HG03135 (cell line): ENCODE measurements around the gene MRPS10.

ENCODE experiments used
- ATAC-seq: cut with Tn5 transposase; IDR thresholded peaks from one replicate; pipeline ENCODE4 v1.9.1; 2021; ENCODE audit warnings: mild to moderate bottlenecking, moderate library complexity; ENCODE audit not compliant: unreplicated experiment

MRPS10 gene

GRCh38 chr6:42217519-42218367 lies at the start of gene MRPS10:
Gene MRPS10 (minus strand): TSS chr6:42217861. CDS start chr6:42217849, 12 bp downstream.
- peak; percentile 92 for ATAC-seq

GRCh38 chr6:42266538-42266937 lies 48.9 kb upstream of the MRPS10 start:
- no peak for ATAC-seq

- no peak for ATAC-seq
Observed at GRCh38 chr6:42264852-42265390, 47.3 kb upstream of the MRPS10 start.

GRCh38 chr6:42264162-42264851 lies 46.6 kb upstream of the MRPS10 start:
- no peak for ATAC-seq

- ATAC-seq = no peak
Observed at GRCh38 chr6:42263165-42263728, 45.6 kb upstream of the MRPS10 start.

- ATAC-seq = no peak
Observed at GRCh38 chr6:42260972-42261371, 43.3 kb upstream of the MRPS10 start.

- no peak for ATAC-seq
Observed at GRCh38 chr6:42260396-42260888, 42.8 kb upstream of the MRPS10 start.

- ATAC-seq = no peak
Observed at GRCh38 chr6:42259841-42260395, 42.3 kb upstream of the MRPS10 start.

- ATAC-seq = no peak
Observed at GRCh38 chr6:42259286-42259685, 41.6 kb upstream of the MRPS10 start.

GRCh38 chr6:42257614-42258013 lies 40.0 kb upstream of the MRPS10 start:
- ATAC-seq = no peak

GRCh38 chr6:42257063-42257462 lies 39.4 kb upstream of the MRPS10 start:
- no peak for ATAC-seq

- no peak for ATAC-seq
Observed at GRCh38 chr6:42255050-42255449, 37.4 kb upstream of the MRPS10 start.

GRCh38 chr6:42254505-42254904 lies 36.8 kb upstream of the MRPS10 start:
- ATAC-seq = no peak

GRCh38 chr6:42251911-42252637 lies 34.4 kb upstream of the MRPS10 start:
- ATAC-seq = no peak

GRCh38 chr6:42251500-42251899 lies 33.8 kb upstream of the MRPS10 start:
- no peak for ATAC-seq

GRCh38 chr6:42250274-42250931 lies 32.7 kb upstream of the MRPS10 start:
- ATAC-seq = no peak

GRCh38 chr6:42249279-42249678 lies 31.6 kb upstream of the MRPS10 start:
- ATAC-seq = no peak

GRCh38 chr6:42243046-42243445 lies 25.4 kb upstream of the MRPS10 start:
- no peak for ATAC-seq

- ATAC-seq = no peak
Observed at GRCh38 chr6:42241915-42242314, 24.3 kb upstream of the MRPS10 start.
